ENCODE data around the gene BAIAP2.

Gene BAIAP2

GRCh38 chr17:81020443-81020766 is 14.5 kb upstream of the BAIAP2 start:
- H3K27ac ChIP-seq = no peak overlapping the region
- TF ChIP-seq, protein P1, sequence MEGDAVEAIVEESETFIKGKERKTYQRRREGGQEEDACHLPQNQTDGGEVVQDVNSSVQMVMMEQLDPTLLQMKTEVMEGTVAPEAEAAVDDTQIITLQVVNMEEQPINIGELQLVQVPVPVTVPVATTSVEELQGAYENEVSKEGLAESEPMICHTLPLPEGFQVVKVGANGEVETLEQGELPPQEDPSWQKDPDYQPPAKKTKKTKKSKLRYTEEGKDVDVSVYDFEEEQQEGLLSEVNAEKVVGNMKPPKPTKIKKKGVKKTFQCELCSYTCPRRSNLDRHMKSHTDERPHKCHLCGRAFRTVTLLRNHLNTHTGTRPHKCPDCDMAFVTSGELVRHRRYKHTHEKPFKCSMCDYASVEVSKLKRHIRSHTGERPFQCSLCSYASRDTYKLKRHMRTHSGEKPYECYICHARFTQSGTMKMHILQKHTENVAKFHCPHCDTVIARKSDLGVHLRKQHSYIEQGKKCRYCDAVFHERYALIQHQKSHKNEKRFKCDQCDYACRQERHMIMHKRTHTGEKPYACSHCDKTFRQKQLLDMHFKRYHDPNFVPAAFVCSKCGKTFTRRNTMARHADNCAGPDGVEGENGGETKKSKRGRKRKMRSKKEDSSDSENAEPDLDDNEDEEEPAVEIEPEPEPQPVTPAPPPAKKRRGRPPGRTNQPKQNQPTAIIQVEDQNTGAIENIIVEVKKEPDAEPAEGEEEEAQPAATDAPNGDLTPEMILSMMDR (conservative IDR thresholded peaks at IDR 0.05) = no peak

DNA sequence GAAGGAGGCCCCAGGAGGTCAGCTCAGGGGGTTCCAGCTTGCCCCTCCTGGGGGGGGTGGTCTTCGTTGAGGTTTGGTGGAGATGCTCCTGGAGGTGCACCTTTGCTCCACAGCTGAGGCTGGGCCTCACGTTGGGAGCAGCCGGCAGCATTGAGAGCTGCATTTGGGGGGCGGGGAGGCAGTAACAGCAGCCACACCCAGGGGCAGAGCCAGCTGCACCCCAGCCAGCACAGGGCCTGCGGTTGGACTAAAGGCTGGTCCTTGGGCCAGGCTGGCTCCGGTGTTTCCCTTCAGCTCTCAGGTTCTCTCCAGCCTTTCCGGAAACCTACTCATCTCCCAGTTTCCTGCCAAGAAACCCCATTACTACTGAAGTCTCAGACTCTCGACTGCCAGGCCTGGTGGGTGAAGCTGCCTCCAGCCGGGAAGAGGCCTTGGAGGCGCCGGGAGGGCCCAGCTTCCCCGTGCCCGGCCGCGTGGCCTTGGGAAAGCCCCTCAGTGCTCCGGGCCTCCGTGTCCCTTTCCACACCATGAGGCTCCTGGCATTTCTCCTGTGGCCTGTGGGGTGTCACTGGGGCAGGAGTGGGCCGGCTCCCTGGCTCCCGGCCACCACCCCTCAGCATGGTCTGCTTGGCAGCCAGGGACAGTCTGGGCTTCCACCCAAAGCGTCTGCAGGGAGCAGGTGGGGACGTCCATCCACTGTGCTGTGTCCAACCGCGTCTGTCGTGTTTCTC is 14.0 kb upstream of the BAIAP2 start:
- TF ChIP-seq, protein P1 (conservative IDR thresholded peaks at IDR 0.05) = no peak
- no peak overlapping the region for H3K27ac ChIP-seq

DNA sequence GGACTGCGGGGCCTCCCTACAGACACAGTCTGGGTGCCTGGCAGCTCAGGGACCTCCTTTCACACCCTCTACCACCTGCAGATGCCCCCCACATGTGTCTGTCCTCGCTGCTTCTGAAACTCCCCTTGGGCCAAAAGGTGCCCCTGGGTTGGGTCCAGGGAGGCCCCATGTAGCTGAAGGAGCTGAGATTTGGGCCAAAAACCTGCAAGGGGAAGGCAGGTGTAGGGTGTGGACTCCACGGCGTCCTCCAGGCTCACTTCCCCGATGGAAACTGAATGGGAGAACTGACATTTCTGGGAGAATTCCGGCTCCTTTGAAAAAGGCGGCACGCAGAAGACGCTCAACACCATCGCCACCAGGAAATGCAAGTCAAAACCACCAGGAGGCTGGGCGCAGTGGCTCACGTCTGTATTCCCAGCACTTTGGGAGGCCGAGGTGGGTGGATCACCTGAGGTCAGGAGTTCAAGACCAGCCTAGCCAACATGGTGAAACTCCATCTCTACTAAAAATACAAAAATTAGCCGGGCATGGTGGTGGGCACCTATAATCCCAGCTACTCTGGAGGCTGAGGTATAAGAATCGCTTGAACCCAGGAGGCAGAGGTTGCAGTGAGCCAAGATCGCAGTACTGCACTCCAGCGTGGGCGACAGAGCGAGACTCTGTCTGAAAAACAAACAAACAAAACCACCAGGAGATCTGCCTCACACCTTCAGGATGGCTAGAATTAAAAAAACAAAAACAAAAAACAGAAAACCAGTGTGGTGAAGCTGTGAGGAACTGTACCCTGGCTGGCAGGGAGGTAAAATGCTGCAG is 13.2 kb upstream of the BAIAP2 start:
- TF ChIP-seq, protein P1 (conservative IDR thresholded peaks at IDR 0.05) = no peak
- H3K27ac ChIP-seq = no peak overlapping the region

DNA sequence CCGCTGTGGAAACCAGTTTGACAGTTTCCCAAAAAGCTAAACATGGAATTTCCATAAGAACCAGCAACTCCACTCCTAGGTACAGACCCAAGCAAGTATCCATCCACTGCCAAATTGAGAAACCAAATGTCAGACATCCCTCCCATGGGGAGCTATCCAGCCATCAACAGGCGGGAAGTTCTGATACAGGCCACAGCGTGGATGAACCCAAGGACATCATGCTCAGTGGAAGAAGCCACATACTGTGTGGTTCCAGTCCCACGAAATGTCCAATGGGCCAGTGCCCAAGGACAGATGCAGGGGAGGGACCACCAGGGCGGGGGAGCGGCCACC is 12.6 kb upstream of the BAIAP2 start:
- no peak overlapping the region for H3K27ac ChIP-seq
- TF ChIP-seq, protein P1 (conservative IDR thresholded peaks at IDR 0.05) = no peak

- H3K27ac ChIP-seq = no peak overlapping the region
- TF ChIP-seq, protein P1 (conservative IDR thresholded peaks at IDR 0.05) = no peak
These were observed 9.7 kb upstream of the BAIAP2 start for GRCh38 chr17:81025065-81025740.

DNA sequence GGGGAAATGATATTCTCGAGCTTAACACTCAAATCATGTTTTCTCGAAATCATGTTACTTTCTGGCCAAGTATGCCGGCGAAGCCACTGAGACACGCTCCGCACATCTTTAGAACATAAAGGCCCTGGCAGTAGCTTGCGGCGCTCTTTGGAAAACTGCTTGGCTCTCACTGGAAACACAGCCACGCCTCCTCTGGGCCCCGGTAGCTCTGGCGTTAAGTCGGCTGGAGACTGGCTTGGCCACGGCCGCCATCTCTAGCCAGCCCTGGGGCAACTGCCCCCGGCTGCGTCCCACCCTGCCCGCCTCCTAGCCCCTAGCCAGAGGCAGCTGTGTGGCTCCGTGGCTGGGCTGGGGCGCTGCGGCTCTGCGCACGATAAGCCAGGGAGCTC is 9.2 kb upstream of the BAIAP2 start:
- no peak overlapping the region for H3K27ac ChIP-seq

More for the DNA sequence above, 9.2 kb upstream of the BAIAP2 start:
- TF ChIP-seq, protein P1 (conservative IDR thresholded peaks at IDR 0.05) = no peak
